Body of pancreas (tissue), 4 donors: ENCODE results near the gene AADACL3. TPM values are rescaled to one million over a fixed set of nuclear protein-coding genes. Genes with fewer than 3 reads are reported as not detected.

Source experiments
- ATAC-seq: fragments of 150-250 bp; one replicate; pipeline ENCODE4 v1.9.1; 2016
- DNase-seq, 4 donors: peaks; one replicate each; pipeline ENCODE4 v3.0.0-alpha.2; 2019
- H3K27ac ChIP-seq, 4 donors: fragments of 200-600 bp; sonication (generic); 1 replicate in 3 of 4; 2 replicates in 1 of 4; pipeline versions ENCODE4 v1.5.1 to v1.6.1; 2016 to 2019; ENCODE audit warnings: mild to moderate bottlenecking in 1 of 4, mixed read lengths in 1 of 4, moderate library complexity in 1 of 4
- H3K27me3 ChIP-seq, 2 donors: fragments of 200-600 bp; sonication (generic); one replicate each; pipeline ENCODE4 v1.6.0; 2016; ENCODE audit warnings: mild to moderate bottlenecking in 1 of 2
- H3K36me3 ChIP-seq, 2 donors: fragments of 200-600 bp; sonication (generic); replicated peaks in 1 of 2; 2 replicates each; pipeline ENCODE4 v1.5.1; 2016; ENCODE audit warnings: low read depth in 2 of 2; ENCODE audit not compliant: insufficient read depth in 1 of 2
- H3K4me1 ChIP-seq: fragments of 200-600 bp; sonication (generic); one replicate; pipeline ENCODE4 v1.6.0; 2016
- H3K4me3 ChIP-seq, 2 donors: fragments of 200-600 bp; sonication (generic); 1 replicate in 1 of 2; 2 replicates in 1 of 2; pipeline ENCODE4 v1.5.1; 2016 to 2019
- H3K9me3 ChIP-seq, 3 donors: fragments of 200-600 bp; sonication (generic); 1 replicate in 2 of 3; 2 replicates in 1 of 3; pipeline ENCODE4 v1.5.1; 2016
- CTCF ChIP-seq, 7 experiments: fragments of 450-650 bp in 4 of 7; fragments of 200-600 bp in 3 of 7; sonication (generic) in 3 of 7; IDR thresholded peaks; one replicate each; pipeline ENCODE4 v1.5.1; 2016 to 2019; ENCODE audit warnings: antibody characterized with exemption in 7 of 7
- POLR2A ChIP-seq, 3 donors: fragments of 450-650 bp; IDR thresholded peaks; one replicate each; pipeline ENCODE4 v1.6.1; 2016; ENCODE audit warnings: antibody characterized with exemption in 3 of 3, mild to moderate bottlenecking in 2 of 3
- WGBS, 2 donors: methylation state at CpG; one replicate each; pipeline ENCODE4 v1.1.5; 2017; 5-methylcytosine and 5-hydroxymethylcytosine counted together
- intact Hi-C: fragments of 100-400 bp; cut with DNase I; formaldehyde crosslinking; loops from one replicate; pipeline ENCODE4 v1.15.1; 2023
- small RNA-seq: library from RNA; depleted of rRNA; stranded (forward); fragments of <200 nt; gene quantifications from one replicate; pipeline ENCODE3, GENCODE V24; 2016
- total RNA-seq, 2 donors: library from RNA; depleted of rRNA; stranded (reverse); fragments of >200 nt; gene quantifications; one replicate each; pipeline ENCODE4 v1.1.0, GENCODE V29; 2016

The AADACL3 gene
- total RNA-seq, 2 donors from 2014 or later: not detected

GRCh38 chr1:12773438-12773837 is 57.5 kb downstream of the AADACL3 start, which contains the start of gene PRAMEF12:
Gene PRAMEF12, plus strand, starts transcription at chr1:12773738. Its CDS starts 1,130 bp downstream, at chr1:12774868.
- intact Hi-C loops: no loop called here
- no peak within 1 kb of the TSS for H3K4me3 ChIP-seq
- no peaks in the 10 kb centered on the region for H3K27me3 ChIP-seq
- 67 to 69% methylated on average over 5 of the region's 5 CpGs for WGBS, 2 donors
- TF ChIP-seq POLR2A (IDR thresholded peaks at IDR 0.05) (no peak), CTCF (IDR thresholded peaks at IDR 0.05) (no peak)
- H3K9me3 ChIP-seq: no peaks in the 10 kb centered on the region
- ATAC-seq (no peak), DNase-seq (no peak)
- no peaks in the 10 kb centered on the region for H3K36me3 ChIP-seq
- H3K4me1 ChIP-seq: no peaks in the 10 kb centered on the region
- no peak within 1 kb of the TSS for H3K27ac ChIP-seq

GRCh38 chr1:12774801-12775345 is 59.0 kb downstream of the AADACL3 start:
- no peaks in the 10 kb centered on the region for H3K36me3 ChIP-seq
- DNase-seq: no peak
- intact Hi-C loops: no loop called here
- H3K4me1 ChIP-seq: no peaks in the 10 kb centered on the region
- ATAC-seq: no peak
- TF ChIP-seq CTCF (IDR thresholded peaks at IDR 0.05) (no peak), POLR2A (IDR thresholded peaks at IDR 0.05) (no peak)
- H3K27me3 ChIP-seq: no peaks in the 10 kb centered on the region
- H3K27ac ChIP-seq: no peak overlapping the region
- no peak overlapping the region for H3K4me3 ChIP-seq
- no peaks in the 10 kb centered on the region for H3K9me3 ChIP-seq
- 61 to 78% methylated on average over 5 of the region's 5 CpGs for WGBS, 2 donors

GRCh38 chr1:12775443-12775842 is 59.5 kb downstream of the AADACL3 start:
- Histone ChIP-seq H3K4me1 (no peaks in the 10 kb centered on the region), H3K4me3 (no peak overlapping the region), H3K27me3 (no peaks in the 10 kb centered on the region), H3K9me3 (no peaks in the 10 kb centered on the region), H3K36me3 (no peaks in the 10 kb centered on the region), H3K27ac (no peak overlapping the region)
- ATAC-seq (no peak), DNase-seq (no peak)
- TF ChIP-seq POLR2A (IDR thresholded peaks at IDR 0.05): no peak
- 68 to 71% methylated on average over 8 of the region's 8 CpGs for WGBS, 2 donors
- intact Hi-C loops: no loop called here

- WGBS, 2 donors: 77 to 81% methylated on average over 14 to 15 of the region's 15 CpGs
- no peak overlapping the region for H3K4me3 ChIP-seq
- no peak for ATAC-seq
Measured at GRCh38 chr1:12776801-12777557, 61.1 kb downstream of the AADACL3 start.

More at GRCh38 chr1:12776801-12777557, 61.1 kb downstream of the AADACL3 start:
- no peak for TF ChIP-seq POLR2A (IDR thresholded peaks at IDR 0.05)
- TF ChIP-seq CTCF (IDR thresholded peaks at IDR 0.05): no peak
- Histone ChIP-seq H3K36me3 (no peaks in the 10 kb centered on the region), H3K27ac (no peak overlapping the region), H3K27me3 (no peaks in the 10 kb centered on the region), H3K9me3 (no peaks in the 10 kb centered on the region), H3K4me1 (no peaks in the 10 kb centered on the region)
- intact Hi-C loops: no loop called here
- no peak for DNase-seq

Small RNA genes within 50 kb of the gene (small RNA-seq; reads per million reads assigned to genes)
- not detected for gene AC244670.1

Other genes with a start within 250 kb of the AADACL3 start
- 100 to 1,000 TPM in 1 of 2 donors, 10 to 100 TPM in 1; 81.7 to 104 TPM for gene DHRS3, start 97.9 kb upstream of the AADACL3 start, total RNA-seq
- gene AADACL4, start 72.0 kb upstream of the AADACL3 start, total RNA-seq: not detected
- not detected for gene CFAP107, start 30.1 kb downstream of the AADACL3 start, total RNA-seq
- not detected for gene PRAMEF12, start 57.6 kb downstream of the AADACL3 start, total RNA-seq
- gene PRAMEF1, start 75.3 kb downstream of the AADACL3 start, total RNA-seq: not detected
- gene PRAMEF11, start 115.3 kb downstream of the AADACL3 start, total RNA-seq: not detected
- gene HNRNPCL1, start 132.6 kb downstream of the AADACL3 start, total RNA-seq: not detected
- not detected for gene PRAMEF2, start 141.0 kb downstream of the AADACL3 start, total RNA-seq
- gene PRAMEF4, start 170.1 kb downstream of the AADACL3 start, total RNA-seq: not detected
- gene PRAMEF10, start 182.2 kb downstream of the AADACL3 start, total RNA-seq: not detected
- not detected for gene PRAMEF7, start 200.5 kb downstream of the AADACL3 start, total RNA-seq
- not detected for gene PRAMEF6, start 231.5 kb downstream of the AADACL3 start, total RNA-seq